HepG2 (cell line): ENCODE data around the gene NKAIN2. TPM values are rescaled to one million over a fixed set of nuclear protein-coding genes. Genes with fewer than 3 reads are reported as not detected.

Experiments used
- ATAC-seq: fragments of 200-7000 bp; cut with Tn5 transposase; 3 replicates; pipeline ENCODE4 v1.9.1; 2020; ENCODE audit warnings: mild to moderate bottlenecking, moderate library complexity
- BruUV-seq: library from RNA; stranded (reverse); fragments of 400-500 nt; replicated peaks from 2 replicates; lab custom pipeline; 2021; lab: Mats Ljungman, UMichigan
- CTCF ChIA-PET: fragments of 300-600 bp; formaldehyde crosslinking; extraction: SDS; loops from one replicate; lab custom pipeline; 2021; ENCODE audit warnings: low total read pairs, inconsistent platforms, low intra/inter-chr PET ratio; lab: Yijun Ruan, JAX
- POLR2A ChIA-PET: fragments of 350-600 bp; sonication (Branson Sonifier 250); formaldehyde crosslinking; loops from one replicate; lab custom pipeline; 2020; ENCODE audit warnings: antibody characterized with exemption, inconsistent platforms; lab: Yijun Ruan, JAX
- DNase-seq: peaks from one replicate; pipeline ENCODE4 v3.0.0-alpha.2; 2015; ENCODE audit warnings: low spot score
- FAIRE-seq: peaks from 3 replicates; lab custom pipeline; 2011; peaks lifted over from hg19 to GRCh38; lab: Jason Lieb, UNC
- H2AFZ ChIP-seq: one replicate; pipeline ENCODE4 v1.6.1; 2011; ENCODE audit warnings: low read length, inconsistent platforms
- H3K27ac ChIP-seq: fragments of 300-600 bp; 3 replicates; pipeline ENCODE4 v1.8.0; 2011; ENCODE audit warnings: mixed run types, mild to moderate bottlenecking, mixed read lengths, low read length, inconsistent platforms; ENCODE audit not compliant: insufficient read depth; ENCODE audit errors: extremely low read length
- H3K27me3 ChIP-seq, 2 experiments: fragments of 200-600 bp in 1 of 2; 2 replicates in 1 of 2; 3 replicates in 1 of 2; pipeline versions ENCODE4 v1.6.0 to v1.8.0; 2011; ENCODE audit warnings: low read length in 2 of 2, mild to moderate bottlenecking in 2 of 2, moderate library complexity in 2 of 2, inconsistent platforms in 1 of 2; ENCODE audit not compliant: insufficient read depth in 2 of 2, control insufficient read depth in 1 of 2
- H3K36me3 ChIP-seq, 2 experiments: fragments of 200-600 bp in 1 of 2; replicated peaks in 1 of 2; 2 replicates in 1 of 2; 3 replicates in 1 of 2; pipeline versions ENCODE4 v1.5.1 to v1.8.0; 2011; ENCODE audit warnings: low read length in 2 of 2, inconsistent platforms in 1 of 2; ENCODE audit not compliant: insufficient read depth in 2 of 2, control insufficient read depth in 1 of 2
- H3K4me1 ChIP-seq: 2 replicates; pipeline ENCODE4 v1.5.1; 2012; ENCODE audit warnings: low read length, inconsistent platforms; ENCODE audit not compliant: insufficient read depth
- H3K4me2 ChIP-seq: 2 replicates; pipeline ENCODE4 v1.6.0; 2011; ENCODE audit warnings: low read depth, low read length, inconsistent platforms
- H3K4me3 ChIP-seq, 3 experiments: fragments of 200-600 bp in 1 of 3; sonication (generic), shearing (Covaris generic) in 1 of 3; replicated peaks in 1 of 3; 2 replicates each; pipeline ENCODE4 v1.5.1; 2011 to 2016; ENCODE audit warnings: low read length in 3 of 3, inconsistent platforms in 2 of 3, low read depth in 2 of 3, mild to moderate bottlenecking in 2 of 3, control low read depth in 1 of 3, mixed read lengths in 1 of 3; ENCODE audit not compliant: insufficient read depth in 1 of 3
- H3K79me2 ChIP-seq: one replicate; pipeline ENCODE4 v1.6.1; 2011; ENCODE audit warnings: low read length, inconsistent platforms; ENCODE audit not compliant: insufficient read depth
- H3K9ac ChIP-seq: 2 replicates; pipeline ENCODE4 v1.6.0; 2011; ENCODE audit warnings: mild to moderate bottlenecking, low read depth, low read length, inconsistent platforms; ENCODE audit not compliant: insufficient read depth
- H3K9me3 ChIP-seq: 2 replicates; pipeline ENCODE4 v1.5.1; 2012; ENCODE audit warnings: mild to moderate bottlenecking, low read length
- H4K20me1 ChIP-seq: 2 replicates; pipeline ENCODE4 v1.6.0; 2011; ENCODE audit warnings: inconsistent platforms, mild to moderate bottlenecking, low read length, moderate library complexity; ENCODE audit not compliant: insufficient read depth
- AHR ChIP-seq: IDR thresholded peaks from 2 replicates; pipeline ENCODE4 v1.6.1; 2018; ENCODE audit warnings: missing genetic modification reagents, missing compliant biosample characterization
- KDM5B ChIP-seq: sonication (generic); formaldehyde crosslinking; IDR thresholded peaks from 2 replicates; pipeline ENCODE4 v1.4.0; 2020; ENCODE audit warnings: missing genetic modification reagents, mild to moderate bottlenecking, borderline replicate concordance
- MTF2 ChIP-seq: sonication (generic); formaldehyde crosslinking; IDR thresholded peaks from 2 replicates; pipeline ENCODE4 v1.5.0; 2020; ENCODE audit warnings: missing genetic modification reagents, borderline replicate concordance
- PTBP1 ChIP-seq: fragments of 200-400 bp; formaldehyde crosslinking; IDR thresholded peaks from 2 replicates; pipeline ENCODE4 v1.6.1; 2018; ENCODE audit warnings: low read length, low read depth; ENCODE audit not compliant: poor library complexity, severe bottlenecking
- RNF2 ChIP-seq: fragments of 450-650 bp; conservative IDR thresholded peaks from 2 replicates; pipeline ENCODE4 v1.6.1; 2016; ENCODE audit warnings: low read depth
- SMC3 ChIP-seq: IDR thresholded peaks from 2 replicates; pipeline ENCODE4 v1.6.1; 2011; ENCODE audit warnings: low read length, improper control_type of control experiment
- SUZ12 ChIP-seq: fragments of 150-350 bp; IDR thresholded peaks from 2 replicates; pipeline ENCODE4 v1.6.1; 2014; ENCODE audit warnings: low read depth, low read length
- ZC3H4 ChIP-seq: sonication (generic); formaldehyde crosslinking; IDR thresholded peaks from 2 replicates; pipeline ENCODE4 v1.4.0; 2020; ENCODE audit warnings: missing genetic modification reagents, borderline replicate concordance
- ZNF441 ChIP-seq: sonication (generic); formaldehyde crosslinking; IDR thresholded peaks from 2 replicates; pipeline ENCODE4 v1.7.0; 2021; ENCODE audit warnings: missing genetic modification reagents, borderline replicate concordance
- ZNF605 ChIP-seq: sonication (generic); formaldehyde crosslinking; IDR thresholded peaks from 2 replicates; pipeline ENCODE4 v1.8.0; 2022; ENCODE audit warnings: mild to moderate bottlenecking, missing genetic modification reagents
- ZNF652 ChIP-seq: IDR thresholded peaks from 2 replicates; pipeline ENCODE4 v1.6.1; 2016; ENCODE audit warnings: low read depth, borderline replicate concordance
- ZNF672 ChIP-seq: sonication (generic); formaldehyde crosslinking; IDR thresholded peaks from 2 replicates; pipeline ENCODE4 v1.8.1; 2022; ENCODE audit warnings: missing genetic modification reagents
- WGBS: methylation state at CpG from one replicate; pipeline ENCODE4 v1.1.6; 2017; ENCODE audit warnings: low lambda C conversion rate; 5-methylcytosine and 5-hydroxymethylcytosine counted together
- in situ Hi-C: cut with HindIII; loops from 2 replicates; pipeline ENCODE4 v1.10.0; 2017; ENCODE audit warnings: low pct_unique_long_range_greater_than_20kb; ENCODE audit not compliant: extremely low pct_ligation_motif_present
- intact Hi-C: fragments of 100-400 bp; cut with micrococcal nuclease; formaldehyde crosslinking; loops from one replicate; pipeline ENCODE4 v1.10.0; 2022; ENCODE audit not compliant: unreplicated experiment
- polyA plus RNA-seq, 8 experiments: library from polyadenylated mRNA; depleted of rRNA in 3 of 8; stranded (reverse) in 7 of 8; unstranded in 1 of 8; fragments of >200 nt; fragmentation: Illumina TruSeq in 4 of 8; extraction: Trizol in 4 of 8; gene quantifications; 2 replicates each; pipeline versions ENCODE4 v1.2.1 to v1.2.3, GENCODE V29; 2011 to 2016; ENCODE audit warnings: low read depth in 4 of 8, missing spikeins in 1 of 8, mixed read lengths in 1 of 8; ENCODE audit not compliant: insufficient read depth in 1 of 8
- total RNA-seq, 5 experiments: library from RNA; depleted of rRNA; stranded (reverse); fragments of >200 nt; fragmentation: Illumina TruSeq; extraction: Trizol; gene quantifications; 2 replicates each; pipeline ENCODE4 v1.2.3, GENCODE V29; 2016; ENCODE audit warnings: low read depth in 1 of 5
- TF ChIP-seq, protein P1 (sequence below): sonication (generic); formaldehyde crosslinking; IDR thresholded peaks from 2 replicates; pipeline ENCODE4 v1.4.0; 2020; ENCODE audit warnings: missing genetic modification reagents, borderline replicate concordance
- TF ChIP-seq, protein P2 (sequence below): sonication (generic); formaldehyde crosslinking; IDR thresholded peaks from 2 replicates; pipeline ENCODE4 v1.4.0; 2020; ENCODE audit warnings: mild to moderate bottlenecking, missing genetic modification reagents

Gene NKAIN2
- total and polyA plus RNA-seq, 2 of the 13 experiments (the other 11 are each of a cell fraction or from before 2014, with no cell fraction given) = not detected

GRCh38 chr6:123810948-123811347 lies 7.3 kb downstream of the NKAIN2 start:
- Histone ChIP-seq H2AFZ (no peak overlapping the region), H3K79me2 (no peaks in the 10 kb centered on the region), H3K9ac (no peak overlapping the region), H3K4me2 (no peak overlapping the region), H4K20me1 (no peaks in the 10 kb centered on the region), H3K4me1 (no peaks in the 10 kb centered on the region), H3K27ac (no peak overlapping the region), H3K36me3 (no peaks in the 10 kb centered on the region), H3K9me3 (no peaks in the 10 kb centered on the region), H3K4me3 (no peak overlapping the region), H3K27me3 (no peaks in the 10 kb centered on the region)
- intact Hi-C loops (no loop called here), in situ Hi-C loops (loop anchor here (25.0 kb wide), 1 partner anchor 976 kb away; no protein-coding TSS in a partner anchor)
- FAIRE-seq (no peak), DNase-seq (no peak), ATAC-seq (no peak)
- CTCF ChIA-PET = no interaction called here
- no TSS peak for BruUV-seq
- TF ChIP-seq AHR (CRISPR knock-in tag) (no peak), SUZ12 (no peak), RNF2 (no peak), KDM5B (CRISPR knock-in tag) (no peak), MTF2 (CRISPR knock-in tag) (no peak), ZNF652 (CRISPR knock-in tag) (no peak), ZNF441 (no peak), SMC3 (no peak), ZC3H4 (CRISPR knock-in tag) (no peak), ZNF672 (CRISPR knock-in tag) (no peak), ZNF605 (CRISPR knock-in tag) (no peak), PTBP1 (no peak)
- TF ChIP-seq, protein P1, sequence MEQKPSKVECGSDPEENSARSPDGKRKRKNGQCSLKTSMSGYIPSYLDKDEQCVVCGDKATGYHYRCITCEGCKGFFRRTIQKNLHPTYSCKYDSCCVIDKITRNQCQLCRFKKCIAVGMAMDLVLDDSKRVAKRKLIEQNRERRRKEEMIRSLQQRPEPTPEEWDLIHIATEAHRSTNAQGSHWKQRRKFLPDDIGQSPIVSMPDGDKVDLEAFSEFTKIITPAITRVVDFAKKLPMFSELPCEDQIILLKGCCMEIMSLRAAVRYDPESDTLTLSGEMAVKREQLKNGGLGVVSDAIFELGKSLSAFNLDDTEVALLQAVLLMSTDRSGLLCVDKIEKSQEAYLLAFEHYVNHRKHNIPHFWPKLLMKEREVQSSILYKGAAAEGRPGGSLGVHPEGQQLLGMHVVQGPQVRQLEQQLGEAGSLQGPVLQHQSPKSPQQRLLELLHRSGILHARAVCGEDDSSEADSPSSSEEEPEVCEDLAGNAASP (CRISPR knock-in tag) = no peak
- TF ChIP-seq, protein P2, sequence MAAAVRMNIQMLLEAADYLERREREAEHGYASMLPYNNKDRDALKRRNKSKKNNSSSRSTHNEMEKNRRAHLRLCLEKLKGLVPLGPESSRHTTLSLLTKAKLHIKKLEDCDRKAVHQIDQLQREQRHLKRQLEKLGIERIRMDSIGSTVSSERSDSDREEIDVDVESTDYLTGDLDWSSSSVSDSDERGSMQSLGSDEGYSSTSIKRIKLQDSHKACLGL = no peak
- POLR2A ChIA-PET = no interaction called here
- 55% methylated on average over 2 of the region's 2 CpGs for WGBS
